Pancreas (tissue), 10 donors: ENCODE data around the gene NDST1. TPM values are rescaled to one million over a fixed set of nuclear protein-coding genes. Genes with fewer than 3 reads are reported as not detected.

Source experiments
- ATAC-seq, 4 donors: fragments of 200-7000 bp; cut with Tn5 transposase; one replicate each; pipeline versions ENCODE4 v1.8.0 to v1.9.1; 2020; ENCODE audit warnings: mild to moderate bottlenecking in 4 of 4, moderate library complexity in 4 of 4
- DNase-seq, 6 donors: peaks; one replicate each; pipeline ENCODE4 v3.0.0-alpha.2; 2020
- FAIRE-seq: peaks from 2 replicates; lab custom pipeline; 2012; peaks lifted over from hg19 to GRCh38; lab: Jason Lieb, UNC
- H3K27ac ChIP-seq, 4 donors: fragments of 200-600 bp; sonication (generic); 1 replicate in 3 of 4; 2 replicates in 1 of 4; pipeline versions ENCODE4 v1.5.0 to v1.8.0; 2020
- H3K27me3 ChIP-seq, 4 donors: fragments of 200-600 bp; one replicate each; pipeline ENCODE4 v1.8.0; 2021
- H3K36me3 ChIP-seq, 3 donors: fragments of 200-600 bp; sonication (generic) in 1 of 3; one replicate each; pipeline versions ENCODE4 v1.5.0 to v1.8.0; 2020 to 2021
- H3K4me1 ChIP-seq, 3 donors: fragments of 200-600 bp; one replicate each; pipeline ENCODE4 v1.8.0; 2021
- H3K4me3 ChIP-seq, 4 donors: fragments of 200-600 bp; sonication (generic) in 2 of 4; one replicate each; pipeline versions ENCODE4 v1.5.0 to v1.8.0; 2020 to 2021
- H3K9me3 ChIP-seq, 4 donors: fragments of 200-600 bp; one replicate each; pipeline ENCODE4 v1.8.0; 2021
- WGBS, 2 donors: extraction: QIAGEN DNeasy Blood & Tissue Kit; methylation state at CpG; one replicate each; pipeline ENCODE4 v1.1.7; 2013; 5-methylcytosine and 5-hydroxymethylcytosine counted together
- intact Hi-C, 3 donors: fragments of 100-400 bp; cut with DNase I; formaldehyde crosslinking; loops; one replicate each; pipeline versions ENCODE4 v1.11.1 to v1.14.2; 2022
- polyA plus RNA-seq, 2 donors: library from polyadenylated mRNA; stranded (reverse); fragments of 200-250 nt; gene quantifications; one replicate each; pipeline ENCODE4 v1.2.3, GENCODE V29; 2013
- total RNA-seq, 6 donors: library from RNA; stranded (reverse); fragmentation: NEBNext Ultra II Directional in 4 of 6; extraction: Animal tissue kit (Norgen Biotek cat#: 25700) in 4 of 6; gene quantifications; one replicate each; pipeline versions ENCODE4 v1.2.1 to v1.2.4, GENCODE V29; 2021 to 2023
- TF ChIP-seq, protein P1 (sequence below), 4 donors: fragments of 200-600 bp; sonication (generic) in 3 of 4; IDR thresholded peaks; one replicate each; pipeline versions ENCODE4 v1.5.0 to v1.8.0; 2021; ENCODE audit warnings: antibody characterized with exemption in 4 of 4
- donor health status: healthy with polysubstance abuse.
- donor health status: DM: no; HTN: no; CAD: no; lungs with moderate emphysema.
- donor health status: DM: no; HTN: no; CAD: no.
- donor health status: control.
- donor health status: control.
- donor health status: Bipolar disorder and iron deficiency.
- donor health status: DM: yes; HTN: yes; CAD: no.
- donor health status: DM: no; HTN: no; CAD: no.
- donor health status: DM: no; HTN: no; CAD: no.
- donor health status: DM: yes; HTN: yes; CAD: no.

NDST1 gene
- total and polyA plus RNA-seq, 8 donors: 9.9 to 57.2 (median 39.8) TPM

DNA sequence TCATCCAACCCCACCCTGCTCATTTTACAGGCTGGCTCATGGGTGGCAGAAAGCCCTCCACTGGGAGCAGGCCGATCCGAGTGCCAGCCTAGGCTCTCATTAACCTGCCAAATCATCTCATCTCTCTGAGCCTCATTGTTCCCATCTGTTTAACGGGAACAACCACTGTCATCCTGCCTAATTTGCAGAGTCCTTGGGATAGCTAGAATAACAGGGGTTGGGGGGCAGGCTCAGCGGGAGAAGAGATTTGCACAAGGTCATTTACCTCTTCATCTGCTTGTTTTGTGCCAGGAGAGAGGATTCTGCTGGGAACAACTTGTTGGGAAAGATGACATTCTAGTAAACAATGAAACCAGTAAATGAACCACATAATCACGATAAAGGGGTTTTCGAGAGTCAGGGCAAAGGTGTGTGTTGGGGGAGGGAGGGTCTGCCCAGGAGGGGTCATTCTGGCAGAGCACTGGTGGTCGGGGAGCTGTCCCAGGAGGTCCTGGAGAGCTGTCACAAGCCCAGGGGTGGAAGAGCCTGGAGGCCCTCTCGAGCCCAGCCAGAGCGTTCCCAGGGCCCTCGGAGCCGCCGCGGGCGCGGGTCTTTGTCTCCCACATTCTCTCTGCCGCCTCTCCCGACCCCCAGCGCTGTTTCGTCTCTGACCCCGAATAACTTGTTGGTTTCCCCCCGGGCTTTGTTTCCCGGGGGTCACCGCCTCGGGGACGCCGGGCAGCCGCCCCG, 22.8 kb upstream of the NDST1 start:
- DNase-seq: no peak
- Histone ChIP-seq H3K36me3 (no peaks in the 10 kb centered on the region), H3K4me1 (peaks cover 15 to 33% (median 27%) of the 10 kb centered on the region in 3 donors), H3K9me3 (no peaks in the 10 kb centered on the region), H3K4me3 (peak overlapping the region; percentile 83 to 97 (median 94)), H3K27ac (peak overlapping the region; percentile 76 to 90 (median 85)), H3K27me3 (no peaks in the 10 kb centered on the region)
- 11 to 14% methylated on average over 20 to 28 of the region's 28 CpGs for WGBS, 2 donors
- TF ChIP-seq, protein P1, sequence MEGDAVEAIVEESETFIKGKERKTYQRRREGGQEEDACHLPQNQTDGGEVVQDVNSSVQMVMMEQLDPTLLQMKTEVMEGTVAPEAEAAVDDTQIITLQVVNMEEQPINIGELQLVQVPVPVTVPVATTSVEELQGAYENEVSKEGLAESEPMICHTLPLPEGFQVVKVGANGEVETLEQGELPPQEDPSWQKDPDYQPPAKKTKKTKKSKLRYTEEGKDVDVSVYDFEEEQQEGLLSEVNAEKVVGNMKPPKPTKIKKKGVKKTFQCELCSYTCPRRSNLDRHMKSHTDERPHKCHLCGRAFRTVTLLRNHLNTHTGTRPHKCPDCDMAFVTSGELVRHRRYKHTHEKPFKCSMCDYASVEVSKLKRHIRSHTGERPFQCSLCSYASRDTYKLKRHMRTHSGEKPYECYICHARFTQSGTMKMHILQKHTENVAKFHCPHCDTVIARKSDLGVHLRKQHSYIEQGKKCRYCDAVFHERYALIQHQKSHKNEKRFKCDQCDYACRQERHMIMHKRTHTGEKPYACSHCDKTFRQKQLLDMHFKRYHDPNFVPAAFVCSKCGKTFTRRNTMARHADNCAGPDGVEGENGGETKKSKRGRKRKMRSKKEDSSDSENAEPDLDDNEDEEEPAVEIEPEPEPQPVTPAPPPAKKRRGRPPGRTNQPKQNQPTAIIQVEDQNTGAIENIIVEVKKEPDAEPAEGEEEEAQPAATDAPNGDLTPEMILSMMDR (IDR thresholded peaks at IDR 0.05): no peak
- intact Hi-C loops: loop anchor here in 1 of 3 donors (5.0 kb wide), 1 partner anchor 37 kb away; no protein-coding TSS in a partner anchor
- FAIRE-seq: no peak
- ATAC-seq: peak in 2 of 4 donors; percentile 1 to 2

DNA sequence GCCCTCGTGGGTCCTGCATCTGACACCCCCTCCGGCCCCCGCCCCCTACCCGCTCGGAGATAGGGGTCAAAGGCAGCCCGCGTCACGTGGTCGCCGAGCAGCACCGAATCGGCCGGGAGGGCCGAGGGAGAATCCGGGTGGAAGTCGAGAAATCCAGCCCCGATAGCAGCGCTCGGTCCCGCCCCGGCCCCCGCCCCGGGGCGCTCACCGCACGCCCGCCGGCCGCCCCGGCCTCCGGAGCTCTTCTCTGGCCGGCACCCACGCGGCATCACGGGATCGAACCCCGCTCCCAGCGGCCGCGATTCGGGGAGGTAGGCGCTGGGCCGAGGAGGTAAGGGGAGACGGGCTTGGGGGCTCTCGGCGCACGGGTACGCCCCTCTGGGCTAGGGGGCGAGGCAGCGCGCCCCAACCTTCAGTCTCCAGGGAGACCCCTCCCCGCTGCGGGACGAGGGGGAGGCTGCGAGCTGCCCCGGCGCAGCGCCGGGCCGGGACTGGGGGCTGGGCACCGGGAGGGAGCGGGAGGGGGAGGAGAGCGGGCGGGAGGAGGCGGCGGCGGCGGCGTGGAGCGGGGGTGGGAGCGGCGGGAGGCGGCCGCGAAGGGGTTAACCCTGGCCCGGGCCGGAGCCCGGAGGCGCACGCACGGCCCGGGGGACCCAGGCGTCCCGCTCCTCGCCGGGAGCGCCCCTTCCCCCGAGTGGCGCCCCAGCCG, 22.1 kb upstream of the NDST1 start:
- no peak for FAIRE-seq

DNA sequence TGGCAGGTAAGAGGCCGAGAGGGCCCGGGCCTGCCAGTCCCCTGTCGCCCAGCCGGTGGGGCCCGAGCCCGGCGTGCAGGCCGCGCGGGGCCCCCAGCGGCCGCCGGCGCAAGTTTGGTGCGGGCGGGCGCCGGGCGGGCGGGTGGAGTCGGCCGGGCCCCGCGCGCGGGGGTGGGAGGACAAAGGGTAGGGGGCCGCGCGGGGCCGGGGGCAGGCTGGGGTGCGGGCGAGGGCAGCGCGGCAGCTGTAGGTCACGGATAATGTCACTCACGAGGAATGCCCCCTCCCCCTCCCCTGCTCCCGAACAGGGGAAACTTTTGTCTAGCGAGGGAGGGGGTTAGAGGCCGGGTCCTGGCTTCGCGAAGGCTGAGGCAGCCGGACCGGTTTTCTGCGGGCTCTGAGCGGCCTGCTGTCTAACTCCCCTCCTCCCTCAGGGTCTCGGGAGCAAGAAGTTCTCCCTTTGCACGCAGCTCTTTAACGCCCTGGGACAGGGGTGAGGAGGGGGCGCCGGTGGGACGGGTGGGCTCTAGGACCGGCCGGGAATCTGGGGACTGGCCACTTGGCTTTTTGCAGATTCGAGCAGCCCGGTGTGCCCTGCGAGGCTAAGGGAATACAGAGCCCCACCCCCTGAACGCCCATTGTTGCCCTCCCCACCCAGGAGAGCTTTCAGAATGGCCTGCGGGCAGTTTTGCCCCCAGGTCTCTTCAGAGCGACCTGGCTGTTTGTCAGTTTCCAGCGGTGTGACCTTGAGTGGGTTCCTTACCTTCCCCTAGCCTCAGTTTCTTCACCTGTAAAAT, 21.3 kb upstream of the NDST1 start:
- H3K27me3 ChIP-seq: no peaks in the 10 kb centered on the region
- DNase-seq (peak; percentile 79 to 88 (median 85)), ATAC-seq (peak; percentile 55 to 70 (median 68)), FAIRE-seq (no peak)
- WGBS, 2 donors: 0 to 1% methylated on average over 44 to 60 of the region's 60 CpGs
- H3K4me1 ChIP-seq: peaks cover 15 to 48% (median 27%) of the 10 kb centered on the region in 3 donors
- peak overlapping the region; percentile 83 to 97 (median 94) for H3K4me3 ChIP-seq
- peak overlapping the region; percentile 76 to 90 (median 85) for H3K27ac ChIP-seq
- intact Hi-C loops: loop anchor here in 1 of 3 donors (5.0 kb wide), 1 partner anchor 36 kb away; no protein-coding TSS in a partner anchor
- H3K36me3 ChIP-seq: no peaks in the 10 kb centered on the region
- no peaks in the 10 kb centered on the region for H3K9me3 ChIP-seq
- TF ChIP-seq, protein P1 (IDR thresholded peaks at IDR 0.05): no peak

More for the DNA sequence above, 22.1 kb upstream of the NDST1 start:
- DNase-seq: peak; percentile 56 to 87 (median 72)
- peak overlapping the region; percentile 76 to 90 (median 85) for H3K27ac ChIP-seq
- intact Hi-C loops: loop anchor here in 1 of 3 donors (5.0 kb wide), 1 partner anchor 36 kb away; no protein-coding TSS in a partner anchor
- ATAC-seq: peak; percentile 31 to 65 (median 56)
- H3K4me1 ChIP-seq: peaks cover 15 to 41% (median 27%) of the 10 kb centered on the region in 3 donors
- TF ChIP-seq, protein P1 (IDR thresholded peaks at IDR 0.05): no peak
- no peaks in the 10 kb centered on the region for H3K27me3 ChIP-seq
- no peaks in the 10 kb centered on the region for H3K9me3 ChIP-seq
- peak overlapping the region; percentile 83 to 97 (median 94) for H3K4me3 ChIP-seq
- H3K36me3 ChIP-seq: no peaks in the 10 kb centered on the region
- 0 to 1% methylated on average over 36 to 90 of the region's 90 CpGs for WGBS, 2 donors

DNA sequence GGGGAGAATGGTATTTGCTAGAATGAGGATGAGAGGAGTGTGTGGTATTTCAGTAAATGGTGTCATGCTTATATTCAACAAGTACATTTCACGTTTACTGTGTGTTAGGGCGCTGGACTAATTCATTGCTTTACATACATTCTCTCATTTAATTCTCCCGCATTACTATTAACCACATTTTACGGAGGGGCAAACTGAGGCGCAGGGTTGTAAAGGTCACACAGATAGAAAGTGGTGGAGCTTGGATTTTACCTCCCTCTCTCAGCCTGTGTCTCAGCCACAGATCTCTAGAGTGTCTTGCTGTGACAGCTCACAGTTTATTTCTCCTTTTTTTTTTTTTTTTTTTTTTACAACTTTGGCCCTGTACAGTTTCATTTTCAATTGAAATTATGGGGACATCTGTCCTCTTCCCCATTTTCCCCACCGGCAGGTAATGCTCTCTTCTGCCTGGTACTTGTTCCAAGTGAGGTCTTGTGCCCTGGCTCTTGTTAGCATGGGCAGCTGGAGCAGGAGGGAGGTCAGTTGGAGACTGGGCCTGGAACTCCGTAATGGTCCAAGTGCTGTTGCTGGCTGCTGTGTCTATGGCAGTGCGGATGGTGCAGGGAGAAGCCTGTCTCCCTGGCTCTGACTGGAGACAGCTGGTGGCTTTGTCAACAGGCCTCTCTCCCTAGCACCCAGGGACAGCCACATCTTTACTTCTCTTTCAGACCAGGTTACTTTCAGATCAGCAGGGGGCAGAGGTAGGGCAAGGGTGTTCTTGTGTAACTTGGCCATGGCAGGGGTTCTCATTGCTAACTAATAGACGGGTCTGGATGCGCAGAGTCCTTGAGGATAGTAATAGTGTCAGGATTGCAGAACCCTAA, 20.5 kb upstream of the NDST1 start:
- 18 to 21% methylated on average over 10 of the region's 10 CpGs for WGBS, 2 donors
- TF ChIP-seq, protein P1 (IDR thresholded peaks at IDR 0.05): no peak
- peak in 2 of 6 donors; percentile 40 to 60 for DNase-seq
- Histone ChIP-seq H3K4me1 (peaks cover 15 to 49% (median 27%) of the 10 kb centered on the region in 3 donors), H3K27me3 (no peaks in the 10 kb centered on the region), H3K36me3 (no peaks in the 10 kb centered on the region), H3K27ac (peak overlapping the region; percentile 76 to 90 (median 85)), H3K9me3 (no peaks in the 10 kb centered on the region), H3K4me3 (peak overlapping the region; percentile 83 to 97 (median 94))
- peak; percentile 27 to 67 (median 59) for ATAC-seq
- intact Hi-C loops: loop anchor here in 1 of 3 donors (5.0 kb wide), 1 partner anchor 35 kb away; no protein-coding TSS in a partner anchor
- FAIRE-seq: no peak
